Measurements from ENCODE around the gene MAML2. TPM values are rescaled to one million over a fixed set of nuclear protein-coding genes. Genes with fewer than 3 reads are reported as not detected.

The MAML2 gene
- total and polyA plus RNA-seq, 2 of the 8 experiments (the other 6 are each of a cell fraction or from before 2014, with no cell fraction given): 3.8 to 6.6 TPM

DNA sequence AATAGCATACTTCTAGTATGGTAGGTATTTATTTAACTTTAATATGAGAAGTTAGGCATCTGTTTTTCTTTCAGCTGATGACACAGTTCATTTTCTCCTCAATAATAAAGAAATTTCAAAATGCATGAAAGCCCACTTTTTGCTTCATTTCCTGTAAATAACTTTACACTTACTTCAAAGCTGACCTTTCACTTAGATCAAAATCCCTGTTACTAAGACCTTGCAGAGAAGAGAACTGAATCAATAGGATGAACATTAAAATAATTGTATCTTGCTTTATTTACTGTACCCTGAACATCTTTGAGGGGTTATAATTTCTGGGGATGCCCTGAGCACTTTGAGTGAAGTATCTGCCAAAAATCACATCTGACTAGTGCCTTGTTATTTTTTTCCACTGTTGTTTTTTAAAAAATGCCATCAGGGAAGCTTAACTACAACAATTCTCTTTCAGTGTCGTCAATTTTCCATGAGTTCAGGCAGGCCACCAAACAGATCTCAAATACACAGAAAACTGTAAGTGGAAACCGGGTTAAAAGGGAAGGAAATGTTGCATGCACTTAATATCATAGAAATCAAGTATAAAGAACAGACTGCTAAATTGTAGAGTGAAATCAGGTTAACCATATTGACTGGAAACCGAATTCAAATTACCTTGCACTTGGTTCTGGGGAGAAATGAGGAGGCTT lies 206.2 kb downstream of the MAML2 start:
- ChIA-PET CTCF (ENCODE audit: partially characterized antibody) (interaction anchor here (0.6 kb wide), 1 partner anchor 472 kb away, joined by 4 read pairs; no protein-coding TSS in a partner anchor), POLR2A (ENCODE audit: partially characterized antibody) (no interaction called here)
- no peak overlapping the region for H3K23ac ChIP-seq (ENCODE audit: insufficient read length)
- no peaks in the 10 kb centered on the region for H3K79me2 ChIP-seq (ENCODE audit: control insufficient read depth in 1 of 2, insufficient read depth in 2 of 2, low read length in 2 of 2)
- H3K9ac ChIP-seq (replicated peaks in 1 of 4; ENCODE audit: extremely low read depth in 1 of 4, low read depth in 3 of 4, low read length in 3 of 4): no peak overlapping the region
- no peak for FAIRE-seq
- no peak overlapping the region for H3K18ac ChIP-seq (ENCODE audit: extremely low read depth, low read length)
- no peaks in the 10 kb centered on the region for H3K79me1 ChIP-seq (ENCODE audit: low read depth, low read length)
- no peak overlapping the region for H2AK5ac ChIP-seq (ENCODE audit: low read depth, low read length)
- H2BK120ac ChIP-seq (replicated peaks; ENCODE audit: low read depth, low read length): no peak overlapping the region
- no peak overlapping the region for H4K5ac ChIP-seq (ENCODE audit: insufficient read length, low read depth, low read length)
- no peak overlapping the region for H3K56ac ChIP-seq (replicated peaks; ENCODE audit: insufficient read length, low read depth, low read length)
- no peak overlapping the region for H3K4ac ChIP-seq (replicated peaks; ENCODE audit: insufficient read length, low read depth, low read length)
- no peak overlapping the region for H3K4me3 ChIP-seq (ENCODE audit: extremely low read depth in 1 of 4, insufficient read depth in 2 of 4, low read depth in 3 of 4, low read length in 4 of 4)
- no peak for DNase-seq (ENCODE audit: low read depth in 1 of 2, low spot score in 2 of 2)
- H4K8ac ChIP-seq (ENCODE audit: extremely low read depth, insufficient read depth, low read length): no peak overlapping the region
- H3K36me3 ChIP-seq (ENCODE audit: control insufficient read depth in 2 of 4, insufficient read depth in 4 of 4, low read length in 3 of 4): no peaks in the 10 kb centered on the region
- no peak overlapping the region for H2BK12ac ChIP-seq (ENCODE audit: low read depth, low read length)
- H3K14ac ChIP-seq (ENCODE audit: insufficient read length): no peak overlapping the region
- H3K9me3 ChIP-seq (ENCODE audit: insufficient read depth in 2 of 2, low read depth in 1 of 2, low read length in 1 of 2): no peaks in the 10 kb centered on the region
- no peaks in the 10 kb centered on the region for H4K20me1 ChIP-seq (replicated peaks in 1 of 2; ENCODE audit: control insufficient read depth in 1 of 2, insufficient read depth in 2 of 2, low read length in 2 of 2)
- H2AFZ ChIP-seq (ENCODE audit: low read length): no peak overlapping the region
- H3K23me2 ChIP-seq (ENCODE audit: low read depth, low read length): no peaks in the 10 kb centered on the region
- H3K27me3 ChIP-seq (replicated peaks in 1 of 4; ENCODE audit: control insufficient read depth in 3 of 4, extremely low read depth in 1 of 4, insufficient read depth in 3 of 4, low read length in 3 of 4): no peaks in the 10 kb centered on the region
- no peak overlapping the region for H3K27ac ChIP-seq (ENCODE audit: low read depth, low read length)
- no peak overlapping the region for H2BK15ac ChIP-seq (ENCODE audit: low read length)
- no peak overlapping the region for H2BK20ac ChIP-seq (ENCODE audit: low read length)
- H3K4me2 ChIP-seq (ENCODE audit: insufficient read depth in 1 of 2, low read depth in 2 of 2, low read length in 2 of 2): no peak overlapping the region
- 84% methylated on average over 3 of the region's 3 CpGs; no CpG with 5 or more reads in 1 of the 2 experiments for WGBS, 2 experiments (ENCODE audit: extremely low coverage in 1 of 2, insufficient coverage in 1 of 2, insufficient read length in 1 of 2, insufficient replicate concordance in 2 of 2, low coverage in 1 of 2, low lambda C conversion rate in 2 of 2, missing lambda C conversion rate in 1 of 2)
- H2BK5ac ChIP-seq (ENCODE audit: low read depth, low read length): no peak overlapping the region
- no peak overlapping the region for H4K91ac ChIP-seq (replicated peaks; ENCODE audit: insufficient read length, low read length)
- H3K4me1 ChIP-seq (replicated peaks in 1 of 4; ENCODE audit: control insufficient read depth in 3 of 4, insufficient read depth in 4 of 4, low read length in 3 of 4): peaks cover 0 to 4% (median 2%) of the 10 kb centered on the region in 4 experiments; a peak in 2 of 7 replicates
- TF ChIP-seq RAD21 (IDR thresholded peaks at IDR 0.05 in 1 of 2, conservative IDR thresholded peaks at IDR 0.05 in 1 of 2; ENCODE audit: low read depth in 2 of 2, low read length in 2 of 2) (no peak), SP4 (IDR thresholded peaks at IDR 0.05; ENCODE audit: low read length) (no peak), POU5F1 (IDR thresholded peaks at IDR 0.05; ENCODE audit: low read depth, low read length) (no peak), BRCA1 (IDR thresholded peaks at IDR 0.05; ENCODE audit: low read depth, low read length) (no peak), SP2 (IDR thresholded peaks at IDR 0.05; ENCODE audit: low read length) (no peak), HDAC6 (IDR thresholded peaks at IDR 0.05; ENCODE audit: low read depth, low read length) (no peak), TEAD4 (IDR thresholded peaks at IDR 0.05; ENCODE audit: low read depth, low read length) (no peak), SAP30 (IDR thresholded peaks at IDR 0.05; ENCODE audit: insufficient read depth, insufficient replicate concordance, low read length) (no peak), PHF8 (conservative IDR thresholded peaks at IDR 0.05; ENCODE audit: low read depth, low read length) (no peak), ZNF274 (IDR thresholded peaks at IDR 0.05; ENCODE audit: borderline replicate concordance, extremely low read depth, low read length) (no peak)
- TF ChIP-seq, protein P1, sequence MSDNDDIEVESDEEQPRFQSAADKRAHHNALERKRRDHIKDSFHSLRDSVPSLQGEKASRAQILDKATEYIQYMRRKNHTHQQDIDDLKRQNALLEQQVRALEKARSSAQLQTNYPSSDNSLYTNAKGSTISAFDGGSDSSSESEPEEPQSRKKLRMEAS (IDR thresholded peaks at IDR 0.05): no peak
